Kidney (tissue), 14 donors: ENCODE data around the gene TAF8. TPM values are rescaled to one million over a fixed set of nuclear protein-coding genes. Genes with fewer than 3 reads are reported as not detected.

Experiments used
- DNase-seq, 5 donors: peaks; one replicate each; pipeline ENCODE4 v3.0.0-alpha.2; 2013 to 2020
- FAIRE-seq: peaks from 2 replicates; lab custom pipeline; 2012; peaks lifted over from hg19 to GRCh38; lab: Jason Lieb, UNC
- H3K27ac ChIP-seq, 2 donors: one replicate each; pipeline ENCODE4 v1.7.0; 2013; ENCODE audit warnings: low read depth in 2 of 2, low read length in 2 of 2, inconsistent platforms in 1 of 2
- H3K27me3 ChIP-seq: one replicate; pipeline ENCODE4 v1.7.1; 2013; ENCODE audit warnings: low read length, inconsistent platforms; ENCODE audit not compliant: control insufficient read depth, insufficient read depth
- H3K36me3 ChIP-seq, 3 donors: one replicate each; pipeline versions ENCODE4 v1.7.0 to v1.7.1; 2013; ENCODE audit warnings: low read length in 3 of 3, control low read depth in 1 of 3, inconsistent platforms in 1 of 3; ENCODE audit not compliant: insufficient read depth in 3 of 3, control insufficient read depth in 2 of 3
- H3K4me1 ChIP-seq, 3 donors: one replicate each; pipeline versions ENCODE4 v1.7.0 to v1.7.1; 2013; ENCODE audit warnings: low read length in 3 of 3, inconsistent platforms in 1 of 3, low read depth in 1 of 3; ENCODE audit not compliant: control insufficient read depth in 2 of 3, insufficient read depth in 2 of 3
- H3K4me3 ChIP-seq, 3 donors: one replicate each; pipeline versions ENCODE4 v1.7.0 to v1.8.1; 2013; ENCODE audit warnings: low read length in 3 of 3, control low read depth in 1 of 3, inconsistent platforms in 1 of 3
- H3K9ac ChIP-seq, 3 donors: one replicate each; pipeline versions ENCODE4 v1.7.0 to v1.7.1; 2013; ENCODE audit warnings: low read length in 3 of 3, control low read depth in 1 of 3, inconsistent platforms in 1 of 3
- H3K9me3 ChIP-seq, 3 donors: one replicate each; pipeline versions ENCODE4 v1.7.0 to v1.7.1; 2013; ENCODE audit warnings: low read length in 3 of 3, control low read depth in 1 of 3, inconsistent platforms in 1 of 3; ENCODE audit not compliant: control insufficient read depth in 2 of 3, insufficient read depth in 1 of 3
- intact Hi-C: fragments of 100-400 bp; cut with DNase I; formaldehyde crosslinking; loops from one replicate; pipeline ENCODE4 v1.11.1; 2022
- polyA plus RNA-seq: library from polyadenylated mRNA; stranded (reverse); fragments of 350-450 nt; fragmentation: Illumina TruSeq; extraction: RNeasy Lipid Tissue Mini Kit (QIAGEN cat#74804); gene quantifications from one replicate; pipeline ENCODE4 v1.2.3, GENCODE V29; 2014; ENCODE audit warnings: low read depth, low replicate concordance; ENCODE audit not compliant: insufficient read depth
- total RNA-seq: library from RNA; stranded (reverse); fragmentation: NEBNext Ultra II Directional; extraction: Animal tissue kit (Norgen Biotek cat#: 25700); gene quantifications from one replicate; pipeline ENCODE4 v1.2.1, GENCODE V29; 2021
- TF ChIP-seq, protein P1 (sequence below): IDR thresholded peaks from 3 replicates; pipeline ENCODE4 v1.5.1; 2012; ENCODE audit warnings: mild to moderate bottlenecking, moderate library complexity, borderline replicate concordance; ENCODE audit not compliant: insufficient read depth; ENCODE audit errors: extremely low read depth
- donor health status: control.
- donor health status: control.
- donor health status: control.
- donor health status: control.
- donor health status: control.
- donor health status: DM: yes; HTN: yes; CAD: no.
- donor health status: Normal renal cell carcinoma (clear cell type).

Gene TAF8
- total and polyA plus RNA-seq, 2 donors from 2014 or later = 16.3 to 32.0 TPM

DNA sequence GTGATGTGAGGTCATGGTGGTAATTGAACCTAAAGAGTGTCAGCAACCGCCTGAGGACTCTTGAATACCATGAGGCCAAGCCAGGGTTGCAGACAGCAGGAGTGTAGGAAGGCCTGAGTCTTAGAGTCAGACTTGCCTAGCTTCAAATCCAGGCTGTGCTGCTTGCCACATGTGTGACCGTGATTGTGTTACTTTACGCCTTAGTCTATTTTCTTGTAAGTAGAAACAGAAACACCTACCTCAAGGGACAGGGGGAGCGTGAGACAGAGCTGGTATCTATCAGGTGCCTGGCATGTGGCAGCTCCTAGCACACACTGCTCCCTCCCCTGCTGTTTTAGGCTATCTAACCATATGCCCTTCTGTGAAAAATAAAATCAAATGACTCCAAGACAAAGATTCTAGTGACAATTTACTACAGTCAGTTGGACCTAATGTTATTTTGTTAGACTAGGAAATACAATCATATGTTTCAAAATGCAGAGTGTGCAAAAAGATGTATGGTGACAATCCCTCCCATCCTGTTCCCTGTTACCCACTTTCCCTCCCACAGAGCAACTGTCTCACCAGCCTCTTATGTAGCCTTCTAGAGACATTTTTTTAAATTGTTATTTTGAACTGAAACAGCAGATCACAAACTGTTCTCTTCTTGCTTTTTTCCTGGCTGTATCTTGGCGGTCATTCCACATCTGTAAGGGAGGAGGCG, 21.7 kb downstream of the TAF8 start:
- H3K27me3 ChIP-seq = no peaks in the 10 kb centered on the region
- no peak overlapping the region for H3K27ac ChIP-seq
- intact Hi-C loops = no loop called here
- H3K4me1 ChIP-seq = no peaks in the 10 kb centered on the region
- H3K9me3 ChIP-seq = no peaks in the 10 kb centered on the region
- TF ChIP-seq, protein P1, sequence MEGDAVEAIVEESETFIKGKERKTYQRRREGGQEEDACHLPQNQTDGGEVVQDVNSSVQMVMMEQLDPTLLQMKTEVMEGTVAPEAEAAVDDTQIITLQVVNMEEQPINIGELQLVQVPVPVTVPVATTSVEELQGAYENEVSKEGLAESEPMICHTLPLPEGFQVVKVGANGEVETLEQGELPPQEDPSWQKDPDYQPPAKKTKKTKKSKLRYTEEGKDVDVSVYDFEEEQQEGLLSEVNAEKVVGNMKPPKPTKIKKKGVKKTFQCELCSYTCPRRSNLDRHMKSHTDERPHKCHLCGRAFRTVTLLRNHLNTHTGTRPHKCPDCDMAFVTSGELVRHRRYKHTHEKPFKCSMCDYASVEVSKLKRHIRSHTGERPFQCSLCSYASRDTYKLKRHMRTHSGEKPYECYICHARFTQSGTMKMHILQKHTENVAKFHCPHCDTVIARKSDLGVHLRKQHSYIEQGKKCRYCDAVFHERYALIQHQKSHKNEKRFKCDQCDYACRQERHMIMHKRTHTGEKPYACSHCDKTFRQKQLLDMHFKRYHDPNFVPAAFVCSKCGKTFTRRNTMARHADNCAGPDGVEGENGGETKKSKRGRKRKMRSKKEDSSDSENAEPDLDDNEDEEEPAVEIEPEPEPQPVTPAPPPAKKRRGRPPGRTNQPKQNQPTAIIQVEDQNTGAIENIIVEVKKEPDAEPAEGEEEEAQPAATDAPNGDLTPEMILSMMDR = no peak
- peaks cover 17 to 55% (median 46%) of the 10 kb centered on the region in 3 donors for H3K36me3 ChIP-seq
- no peak for FAIRE-seq
- no peak overlapping the region for H3K4me3 ChIP-seq
- no peak overlapping the region for H3K9ac ChIP-seq
- DNase-seq = no peak

- Histone ChIP-seq H3K9me3 (no peaks in the 10 kb centered on the region), H3K36me3 (peaks cover 15 to 52% (median 50%) of the 10 kb centered on the region in 3 donors), H3K4me1 (no peaks in the 10 kb centered on the region), H3K9ac (no peak overlapping the region), H3K27me3 (no peaks in the 10 kb centered on the region), H3K4me3 (no peak overlapping the region), H3K27ac (no peak overlapping the region)
- TF ChIP-seq, protein P1 = no peak
- intact Hi-C loops = no loop called here
- FAIRE-seq = no peak
- DNase-seq = no peak
Observed at GRCh38 chr6:42073287-42073686, 23.0 kb downstream of the TAF8 start.

DNA sequence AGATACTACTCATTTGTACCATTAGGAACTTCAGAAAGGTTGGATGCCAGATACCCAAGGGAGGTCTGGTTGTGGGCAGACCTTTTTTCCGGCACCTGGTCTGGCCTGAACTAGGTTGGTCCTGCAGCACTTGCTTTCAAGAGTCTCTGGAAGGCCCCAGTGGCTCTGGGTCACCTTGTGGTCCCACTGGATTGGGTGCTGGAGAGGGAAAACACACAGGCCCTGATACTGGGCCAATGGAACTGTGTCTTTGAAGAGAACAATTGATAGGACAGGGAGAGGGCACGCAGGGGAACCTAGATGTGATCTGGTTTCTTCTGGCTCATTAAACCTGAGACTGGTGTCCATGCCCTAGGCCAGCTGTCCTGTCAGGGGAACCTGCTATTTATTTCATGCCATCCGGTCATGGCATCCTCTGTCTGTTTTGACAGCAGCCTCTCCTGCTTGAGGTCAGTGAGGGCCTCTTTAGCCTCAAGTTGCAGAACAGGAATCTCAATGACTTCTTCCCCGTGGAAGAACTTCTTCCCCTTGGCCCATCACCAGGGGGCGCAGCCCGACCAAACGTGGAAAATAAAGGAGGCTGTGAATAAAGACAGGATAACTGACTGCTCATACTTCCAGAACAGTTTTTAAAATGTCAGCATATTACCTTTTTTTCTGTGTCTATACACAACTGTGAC, 25.0 kb downstream of the TAF8 start:
- Histone ChIP-seq H3K36me3 (peaks cover 6 to 43% (median 40%) of the 10 kb centered on the region in 3 donors), H3K27me3 (no peaks in the 10 kb centered on the region), H3K4me3 (no peak overlapping the region), H3K9me3 (no peaks in the 10 kb centered on the region), H3K9ac (no peak overlapping the region), H3K4me1 (no peaks in the 10 kb centered on the region), H3K27ac (no peak overlapping the region)
- DNase-seq (peak; percentile 91 to 93 (median 92)), FAIRE-seq (peak; percentile 32)
- intact Hi-C loops = loop anchor here (5.0 kb wide), 1 partner anchor 87 kb away; no protein-coding TSS in a partner anchor
- TF ChIP-seq, protein P1 = peak; percentile 86
